HEK293T (cell line): ENCODE data around the gene SAT2.

Source experiments
- CTCF ChIA-PET: fragments of 350-600 bp; formaldehyde crosslinking; extraction: SDS; loops from one replicate; lab custom pipeline; 2021; ENCODE audit warnings: antibody characterized with exemption, inconsistent platforms; lab: Yijun Ruan, JAX
- POLR2A ChIA-PET: fragments of 350-600 bp; formaldehyde crosslinking; extraction: SDS; loops from one replicate; lab custom pipeline; 2020; ENCODE audit warnings: antibody characterized with exemption, inconsistent platforms; lab: Yijun Ruan, JAX
- DNase-seq: peaks from one replicate; pipeline ENCODE4 v3.0.0; 2012; ENCODE audit warnings: mixed read lengths; ENCODE audit errors: extremely low spot score
- ARNT ChIP-seq: fragments of 450-650 bp; IDR thresholded peaks from 2 replicates; pipeline ENCODE4 v1.6.1; 2017; ENCODE audit warnings: mild to moderate bottlenecking
- BHLHE40 ChIP-seq: fragments of 450-650 bp; IDR thresholded peaks from 2 replicates; pipeline ENCODE4 v1.6.1; 2016; ENCODE audit warnings: mild to moderate bottlenecking, moderate library complexity, borderline replicate concordance
- CTBP1 ChIP-seq: fragments of 450-650 bp; IDR thresholded peaks from 2 replicates; pipeline ENCODE4 v1.6.1; 2016; ENCODE audit warnings: borderline replicate concordance
- ELF4 ChIP-seq: fragments of 450-650 bp; IDR thresholded peaks from 2 replicates; pipeline ENCODE4 v1.6.1; 2017; ENCODE audit warnings: antibody characterized with exemption
- FOXA1 ChIP-seq: fragments of 450-650 bp; IDR thresholded peaks from 2 replicates; pipeline ENCODE4 v1.6.1; 2016; ENCODE audit warnings: mild to moderate bottlenecking
- FOXK2 ChIP-seq: fragments of 450-650 bp; IDR thresholded peaks from 2 replicates; pipeline ENCODE4 v1.6.1; 2016; ENCODE audit warnings: mild to moderate bottlenecking
- FOXM1 ChIP-seq: fragments of 450-650 bp; IDR thresholded peaks from 2 replicates; pipeline ENCODE4 v1.6.1; 2017; ENCODE audit warnings: mild to moderate bottlenecking, borderline replicate concordance
- HDGF ChIP-seq: fragments of 450-650 bp; IDR thresholded peaks from 2 replicates; pipeline ENCODE4 v1.6.1; 2017; ENCODE audit warnings: antibody characterized with exemption, borderline replicate concordance
- L3MBTL2 ChIP-seq: fragments of 450-650 bp; conservative IDR thresholded peaks from 2 replicates; pipeline ENCODE4 v1.6.1; 2016; ENCODE audit warnings: mild to moderate bottlenecking
- LEF1 ChIP-seq: fragments of 450-650 bp; IDR thresholded peaks from 2 replicates; pipeline ENCODE4 v1.6.1; 2017; ENCODE audit warnings: mild to moderate bottlenecking, borderline replicate concordance
- NFRKB ChIP-seq: fragments of 450-650 bp; IDR thresholded peaks from 2 replicates; pipeline ENCODE4 v1.6.1; 2016; ENCODE audit warnings: mild to moderate bottlenecking, moderate library complexity
- PKNOX1 ChIP-seq: fragments of 450-650 bp; IDR thresholded peaks from 2 replicates; pipeline ENCODE4 v1.6.1; 2016
- SP1 ChIP-seq: fragments of 450-650 bp; IDR thresholded peaks from 2 replicates; pipeline ENCODE4 v1.6.1; 2017
- SUZ12 ChIP-seq: fragments of 450-650 bp; IDR thresholded peaks from 2 replicates; pipeline ENCODE4 v1.6.1; 2016; ENCODE audit warnings: mild to moderate bottlenecking
- TARDBP ChIP-seq: fragments of 450-650 bp; IDR thresholded peaks from 2 replicates; pipeline ENCODE4 v1.6.1; 2016
- ZNF384 ChIP-seq: fragments of 450-650 bp; IDR thresholded peaks from 2 replicates; pipeline ENCODE4 v1.6.1; 2016

The SAT2 gene

DNA sequence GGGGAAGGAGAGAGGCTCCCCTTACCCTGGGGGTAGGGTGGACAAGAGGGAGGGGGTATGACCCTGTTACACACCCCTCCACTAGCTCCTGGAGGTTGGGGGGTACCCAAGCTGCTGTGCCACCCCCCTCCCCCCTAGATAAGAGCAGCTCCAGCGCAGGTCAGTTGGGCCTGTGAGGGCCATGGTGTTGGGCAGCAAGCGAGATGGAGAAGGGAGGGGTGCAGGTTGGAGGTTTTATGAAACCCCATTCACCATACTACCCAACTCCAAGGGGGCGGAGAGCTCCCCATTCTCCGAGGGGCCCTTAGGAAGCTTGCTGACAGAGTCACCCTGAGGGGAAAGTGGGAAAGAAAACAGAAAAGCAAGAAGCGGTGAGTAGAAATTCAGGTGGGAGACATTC lies 36.0 kb downstream of the SAT2 start:
- DNase-seq, result no peak
- POLR2A ChIA-PET, result no interaction called here
- CTCF ChIA-PET, result no interaction called here
- TF ChIP-seq FOXK2, result no peak

DNA sequence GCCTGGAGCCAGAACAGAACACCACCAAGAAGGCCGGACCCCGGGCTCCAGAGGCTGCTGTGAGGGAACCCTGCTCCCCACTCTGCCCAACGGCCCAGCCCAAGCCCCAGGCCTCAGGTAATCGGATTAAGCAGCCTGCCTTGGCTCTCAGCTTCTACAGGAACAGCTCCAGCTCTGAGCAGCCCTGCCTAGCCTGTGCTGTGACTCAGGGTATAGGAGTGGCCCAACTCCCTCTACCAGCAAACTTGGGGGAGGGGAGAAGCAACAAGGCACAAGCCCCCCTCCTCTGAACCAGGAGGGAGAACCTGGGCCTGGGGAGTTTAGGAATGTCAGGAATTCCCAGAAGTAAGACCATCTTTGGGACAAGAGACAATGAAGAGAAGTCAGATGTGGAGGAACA lies 36.9 kb downstream of the SAT2 start:
- ChIA-PET CTCF (no interaction called here), POLR2A (interaction anchor here (2.7 kb wide), 1 partner anchor 96 kb away, joined by 13 read pairs; the partner anchor contains the start of genes TP53 and WRAP53)
- no peak for DNase-seq
- TF ChIP-seq SP1 (no peak), ELF4 (no peak), NFRKB (no peak), TARDBP (no peak), CTBP1 (no peak), FOXA1 (no peak), FOXK2 (no peak), SUZ12 (no peak), BHLHE40 (no peak), ARNT (no peak), HDGF (no peak)

DNA sequence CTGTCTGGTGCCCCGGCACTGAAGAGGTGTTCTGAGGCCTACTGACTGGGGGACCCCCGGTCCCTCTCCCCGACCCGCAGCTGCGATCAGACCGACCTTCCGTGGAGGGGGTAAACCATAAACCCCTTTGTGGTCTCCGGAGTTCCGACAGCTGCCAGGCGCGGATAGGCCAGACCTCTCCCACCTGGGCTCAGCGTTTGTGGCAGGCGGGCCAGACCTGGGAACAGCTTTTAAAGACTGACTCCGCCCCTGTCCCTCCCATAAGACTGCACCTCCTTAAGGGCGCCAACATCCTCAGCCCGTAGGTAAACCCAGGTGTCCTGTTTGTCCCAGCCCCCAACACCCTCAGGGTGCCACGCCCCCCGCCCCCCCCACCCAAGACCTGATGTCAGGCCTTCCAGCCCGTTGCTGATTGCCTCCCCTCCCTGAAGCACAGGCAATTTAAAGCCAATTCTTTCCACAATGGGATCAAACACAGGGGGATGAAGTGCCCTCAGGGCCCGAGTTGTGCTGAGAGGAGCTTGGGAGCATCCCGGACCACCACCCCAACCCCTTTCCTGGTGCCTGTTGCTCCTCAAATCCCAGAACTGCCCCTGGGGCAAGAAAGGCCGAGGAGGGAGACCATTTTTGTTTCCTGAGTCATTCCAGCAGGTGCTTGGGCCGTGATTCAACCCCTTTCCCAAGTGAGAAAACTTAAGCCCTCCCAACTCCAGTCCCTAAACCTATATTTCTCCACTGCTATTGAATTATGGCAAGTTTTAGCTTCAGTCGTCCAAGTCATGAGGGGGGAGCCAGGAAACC lies 37.5 kb downstream of the SAT2 start, which contains the start of gene SOX15:
TSS of gene SOX15 (minus strand) at position 204 of the 801 bp plus-strand sequence. CDS start 418 bp downstream, outside the sequence.
- DNase-seq, result no peak
- CTCF ChIA-PET, result no interaction called here
- POLR2A ChIA-PET, result interaction anchor here (0.8 to 2.7 kb wide), 3 partner anchors 13 to 97 kb away, joined by 3 to 13 read pairs (median 3); partner anchors contain the start of genes SAT2, TP53 and WRAP53
- TF ChIP-seq LEF1, result no peak
- no peak for TF ChIP-seq ARNT
- no peak for TF ChIP-seq TARDBP
- TF ChIP-seq PKNOX1, result no peak
- no peak for TF ChIP-seq CTBP1
- no peak for TF ChIP-seq BHLHE40
- TF ChIP-seq SP1, result no peak
- no peak for TF ChIP-seq ZNF384
- no peak for TF ChIP-seq HDGF

GRCh38 chr17:7589204-7589868 lies 38.3 kb downstream of the SAT2 start:
- no peak for DNase-seq
- no peak for TF ChIP-seq ARNT
- ChIA-PET CTCF (interaction anchor here (0.5 kb wide), 1 partner anchor 38 kb away, joined by 3 read pairs; no protein-coding TSS in a partner anchor), POLR2A (interaction anchor here (0.8 to 2.7 kb wide), 3 partner anchors 13 to 98 kb away, joined by 3 to 13 read pairs (median 3); partner anchors contain the start of genes SAT2, TP53 and WRAP53)

- TF ChIP-seq NFRKB (no peak), ELF4 (no peak), BHLHE40 (no peak), L3MBTL2 (no peak), FOXK2 (no peak), LEF1 (no peak), SUZ12 (no peak), CTBP1 (no peak), ARNT (no peak), FOXA1 (no peak), FOXM1 (no peak), SP1 (no peak), ZNF384 (no peak), HDGF (no peak), PKNOX1 (no peak), TARDBP (no peak)
- ChIA-PET POLR2A (interaction anchor here (2.7 kb wide), 1 partner anchor 98 kb away, joined by 13 read pairs; the partner anchor contains the start of genes TP53 and WRAP53), CTCF (interaction anchor here (0.5 kb wide), 1 partner anchor 39 kb away, joined by 3 read pairs; no protein-coding TSS in a partner anchor)
- no peak for DNase-seq
Measured at GRCh38 chr17:7588553-7589203, 38.9 kb downstream of the SAT2 start.

DNA sequence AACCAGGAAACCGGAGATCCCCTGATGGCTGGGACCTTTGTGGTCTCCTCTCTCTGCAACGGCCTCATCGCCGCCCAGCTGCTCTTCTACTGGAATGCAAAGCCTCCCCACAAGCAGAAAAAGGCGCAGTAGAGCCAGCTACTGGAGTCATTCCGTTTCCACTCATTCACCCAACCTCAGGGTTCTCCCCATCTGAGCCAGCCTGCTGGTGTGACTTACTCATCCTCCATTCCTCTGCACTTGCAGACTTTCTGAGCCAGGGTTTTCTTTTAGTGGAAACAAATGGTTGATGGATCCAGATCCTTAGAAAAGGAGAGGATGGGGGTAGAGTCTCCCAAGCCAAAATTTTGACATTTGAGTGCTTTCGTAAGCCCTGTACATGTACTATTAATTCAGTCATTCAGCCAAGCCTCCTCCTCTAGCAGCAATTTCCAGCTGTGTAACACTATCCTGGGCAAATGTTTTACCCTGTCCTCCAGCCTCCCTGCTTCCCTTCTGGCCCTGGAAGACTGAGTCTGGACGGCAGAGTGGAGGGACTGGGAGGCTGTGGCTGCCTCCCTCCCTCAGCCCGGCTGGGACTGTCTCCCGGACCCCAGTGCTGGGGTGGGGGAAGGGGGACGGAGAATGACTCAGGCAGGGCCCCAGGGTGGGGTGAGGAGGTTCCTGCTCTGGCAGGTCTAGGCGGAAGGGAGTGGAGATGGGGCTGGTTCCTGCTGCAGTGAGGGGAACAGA lies 40.0 kb downstream of the SAT2 start:
- no peak for DNase-seq
- TF ChIP-seq HDGF (no peak), FOXK2 (no peak), LEF1 (no peak), CTBP1 (no peak), ARNT (no peak), PKNOX1 (no peak), ZNF384 (no peak), FOXA1 (no peak), NFRKB (no peak), TARDBP (no peak), BHLHE40 (no peak), SUZ12 (no peak)
- CTCF ChIA-PET, result interaction anchor here (0.8 to 0.9 kb wide), 2 partner anchors 22 to 100 kb away, joined by 3 to 4 read pairs; partner anchors contain the start of gene TP53
- POLR2A ChIA-PET, result interaction anchor here (0.6 to 1.2 kb wide), 5 partner anchors 14 to 182 kb away, joined by 3 to 7 read pairs (median 4); partner anchors contain the start of genes FXR2 and WRAP53
